NCI-H1417 (cell line): ENCODE results near the gene RCL1.
"Not testable (repeated sequence)": the region's sequence is repeated elsewhere in the genome, so short reads cannot be mapped to it uniquely, and the experiment has no call there.

Experiments used
- DNase-seq, 3 experiments: peaks; one replicate each; lab custom pipeline; 2025; lab: John Stamatoyannopoulos, UW

The RCL1 gene

GRCh38 chr9:4792572-4793458 is at the start of gene RCL1:
TSS of gene RCL1 (plus strand) at chr9:4792944. CDS start at chr9:4793092, 148 bp downstream.
- peak; percentile 93 to 95 (median 95) for DNase-seq

GRCh38 chr9:4743131-4743875 is 49.4 kb upstream of the RCL1 start:
- no peak for DNase-seq

- no peak for DNase-seq
Observed at GRCh38 chr9:4746278-4747030, 46.3 kb upstream of the RCL1 start.

GRCh38 chr9:4748612-4749011 is 44.1 kb upstream of the RCL1 start:
- DNase-seq: no peak

- peak in 2 of 3 experiments; percentile 43 to 53 for DNase-seq
Observed at GRCh38 chr9:4750023-4750673, 42.6 kb upstream of the RCL1 start.

GRCh38 chr9:4754530-4754929 is 38.2 kb upstream of the RCL1 start:
- DNase-seq: not testable (repeated sequence)

GRCh38 chr9:4755026-4755609 is 37.6 kb upstream of the RCL1 start:
- no peak for DNase-seq

- DNase-seq: no peak
Observed at GRCh38 chr9:4756420-4756819, 36.3 kb upstream of the RCL1 start.

- no peak for DNase-seq
Observed at GRCh38 chr9:4760122-4760521, 32.6 kb upstream of the RCL1 start.

GRCh38 chr9:4762108-4762885 is 30.4 kb upstream of the RCL1 start:
- peak; percentile 43 to 78 (median 77) for DNase-seq

- DNase-seq: peak in 2 of 3 experiments; percentile 27 to 43
Observed at GRCh38 chr9:4762886-4763541, 29.7 kb upstream of the RCL1 start.

- no peak for DNase-seq
Observed at GRCh38 chr9:4764033-4764432, 28.7 kb upstream of the RCL1 start.

GRCh38 chr9:4768681-4769080 is 24.1 kb upstream of the RCL1 start:
- no peak for DNase-seq

- DNase-seq: no peak
Observed at GRCh38 chr9:4769321-4770080, 23.2 kb upstream of the RCL1 start.

GRCh38 chr9:4771788-4772187 is 21.0 kb upstream of the RCL1 start:
- DNase-seq: no peak

- no peak for DNase-seq
Observed at GRCh38 chr9:4774209-4774608, 18.5 kb upstream of the RCL1 start.

GRCh38 chr9:4774958-4775357 is 17.8 kb upstream of the RCL1 start:
- DNase-seq: not testable (repeated sequence)

- DNase-seq: no peak
Observed at GRCh38 chr9:4780651-4781050, 12.1 kb upstream of the RCL1 start.

- no peak for DNase-seq
Observed at GRCh38 chr9:4781408-4781807, 11.3 kb upstream of the RCL1 start.
